Activated CD4-positive, alpha-beta T cell treated with anti-CD3 and anti-CD28 coated beads for 4 hours (primary cell): ENCODE data around the gene TIMP2.

ENCODE experiments used
- DNase-seq, 2 donors: peaks; one replicate each; pipeline ENCODE4 v3.0.0-alpha.2; 2020

TIMP2 gene

DNA sequence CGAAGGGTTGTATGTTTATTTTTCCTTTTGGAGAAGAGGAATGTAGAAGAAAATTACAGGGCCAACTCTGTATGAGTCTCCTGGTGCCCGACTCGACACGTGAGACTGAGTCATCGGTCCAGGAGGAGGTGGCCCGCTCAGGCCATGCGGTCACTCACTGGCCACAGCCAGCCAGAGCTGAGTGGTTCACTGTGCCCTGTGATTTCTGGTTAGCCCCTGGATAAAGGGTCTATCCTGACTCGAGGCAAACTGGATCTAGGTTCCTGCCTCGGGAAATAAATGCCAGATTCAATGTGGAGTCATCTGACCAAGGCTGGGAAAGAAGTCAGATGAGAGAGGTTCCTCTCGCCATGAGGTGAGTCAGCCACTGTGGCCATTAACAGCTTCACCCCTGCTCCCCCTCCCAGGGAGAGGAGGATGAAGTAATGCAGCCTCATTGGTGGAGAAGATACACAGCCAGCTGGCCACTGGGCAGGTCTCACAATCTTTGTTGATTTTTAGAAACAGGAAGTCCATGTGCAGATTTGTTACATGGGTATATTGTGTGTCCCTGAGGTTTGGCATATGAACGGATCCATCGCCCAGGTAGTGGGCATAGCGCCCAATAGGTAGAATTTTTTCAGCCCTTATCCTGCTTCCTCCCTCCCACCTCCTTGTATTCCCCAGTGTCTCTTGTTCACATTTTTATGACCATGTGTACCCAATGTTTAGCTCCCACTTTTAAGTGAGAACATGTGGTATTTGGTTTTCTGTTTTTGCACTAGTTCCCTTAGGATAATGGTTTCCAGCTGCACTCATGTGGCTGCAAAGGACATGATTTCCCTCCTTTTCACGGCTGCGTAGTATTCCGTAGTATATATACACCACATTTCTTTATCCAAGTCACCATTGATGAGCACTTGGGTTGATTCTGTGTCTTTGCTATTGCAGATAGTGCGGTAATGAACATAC, 62.8 kb downstream of the TIMP2 start:
- no peak for DNase-seq

DNA sequence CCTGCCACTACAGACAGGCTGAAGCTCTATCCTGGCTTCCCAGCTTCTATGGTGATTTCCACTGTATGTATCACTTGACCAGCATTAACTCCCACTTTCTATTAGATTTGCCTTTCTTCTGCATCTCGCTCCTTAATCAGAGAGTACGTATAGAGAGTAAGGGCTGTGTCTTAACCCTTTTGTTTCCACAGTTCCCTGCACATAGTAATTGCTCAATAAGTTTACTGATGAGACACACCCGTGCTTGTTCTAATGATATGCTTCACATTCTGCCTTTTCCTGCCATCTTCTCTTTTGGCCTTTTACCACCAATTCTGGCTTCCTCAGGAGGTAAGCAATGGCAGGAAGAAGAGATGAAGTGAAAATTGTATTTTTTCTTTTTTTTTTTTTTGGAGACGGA, 64.0 kb downstream of the TIMP2 start:
- no peak for DNase-seq

DNA sequence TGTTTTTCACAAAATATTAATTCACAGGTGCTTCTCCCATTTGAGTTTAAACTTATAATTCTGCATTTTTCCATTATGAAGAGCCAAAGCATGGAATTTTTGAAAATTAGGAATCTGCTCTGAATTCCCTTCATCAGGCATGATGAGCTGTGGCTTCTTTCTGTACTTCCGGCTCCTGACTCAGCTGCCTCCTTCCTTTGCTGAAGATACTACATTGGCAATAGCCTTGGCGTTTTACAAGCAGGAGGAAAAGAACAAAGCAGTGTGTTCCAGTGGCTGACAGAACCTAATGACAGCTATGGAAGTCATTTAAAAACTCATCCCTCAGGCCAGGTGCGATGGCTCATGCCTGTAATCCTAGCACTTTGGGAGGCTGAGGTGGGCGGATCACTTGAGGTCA, 66.1 kb downstream of the TIMP2 start:
- DNase-seq = no peak

DNA sequence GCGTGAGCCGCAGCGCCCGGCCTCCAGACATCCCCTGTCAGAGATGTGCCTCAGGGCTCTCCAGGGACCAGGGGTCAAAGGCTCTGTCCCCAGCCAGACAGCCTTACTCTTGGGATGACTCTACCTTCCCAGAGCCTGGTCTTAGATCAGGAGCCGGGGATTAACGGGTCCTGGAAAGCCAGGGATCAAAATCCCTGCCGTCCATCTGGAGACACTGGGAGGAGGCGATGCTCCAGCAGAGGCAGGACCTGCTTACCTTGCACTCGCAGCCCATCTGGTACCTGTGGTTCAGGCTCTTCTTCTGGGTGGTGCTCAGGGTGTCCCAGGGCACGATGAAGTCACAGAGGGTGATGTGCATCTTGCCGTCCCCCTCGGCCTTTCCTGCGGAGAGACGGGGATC, 67.9 kb downstream of the TIMP2 start:
- no peak for DNase-seq

DNA sequence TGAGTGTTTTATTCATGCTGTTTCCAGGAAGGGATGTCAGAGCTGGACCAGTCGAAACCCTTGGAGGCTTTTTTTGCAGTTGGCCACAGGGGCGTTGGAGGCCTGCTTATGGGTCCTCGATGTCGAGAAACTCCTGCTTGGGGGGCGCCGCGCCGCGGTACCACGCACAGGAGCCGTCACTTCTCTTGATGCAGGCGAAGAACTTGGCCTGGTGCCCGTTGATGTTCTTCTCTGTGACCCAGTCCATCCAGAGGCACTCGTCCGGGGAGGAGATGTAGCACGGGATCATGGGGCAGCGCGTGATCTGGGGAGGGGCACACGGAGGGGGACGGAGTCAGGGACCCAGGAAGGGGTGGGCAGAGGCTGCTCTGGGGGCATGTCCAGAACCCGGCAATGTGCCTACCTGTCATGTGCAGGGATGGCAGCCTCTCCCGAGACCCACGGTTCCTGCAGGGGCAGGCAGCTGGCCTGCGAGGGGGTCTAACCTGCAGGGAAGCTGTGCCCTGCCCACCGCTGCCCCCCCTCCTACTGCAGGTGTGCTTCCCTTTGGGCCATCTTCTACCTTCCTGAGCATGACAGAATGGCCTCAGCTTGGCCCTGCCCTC, 69.5 kb downstream of the TIMP2 start:
- no peak for DNase-seq

DNA sequence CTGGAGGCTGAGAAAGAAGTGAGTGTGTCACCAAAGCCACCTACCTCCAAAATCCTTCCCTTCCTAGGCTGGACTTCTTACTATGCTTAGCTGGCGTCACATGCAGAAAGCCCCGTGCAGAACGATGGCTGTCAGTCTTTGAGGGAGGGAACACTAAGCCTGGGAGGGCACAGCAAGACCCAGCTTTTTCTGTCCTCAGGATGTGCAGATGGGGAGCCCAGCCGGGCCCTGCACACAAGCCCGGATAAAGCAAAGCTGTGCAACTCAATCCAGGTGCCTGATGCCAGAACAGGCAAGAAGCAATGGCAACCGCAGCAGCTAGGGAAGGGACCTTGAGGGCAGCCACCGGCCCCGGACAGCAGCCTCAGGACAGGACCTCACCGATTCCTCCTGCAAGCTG, 70.7 kb downstream of the TIMP2 start:
- DNase-seq = no peak

DNA sequence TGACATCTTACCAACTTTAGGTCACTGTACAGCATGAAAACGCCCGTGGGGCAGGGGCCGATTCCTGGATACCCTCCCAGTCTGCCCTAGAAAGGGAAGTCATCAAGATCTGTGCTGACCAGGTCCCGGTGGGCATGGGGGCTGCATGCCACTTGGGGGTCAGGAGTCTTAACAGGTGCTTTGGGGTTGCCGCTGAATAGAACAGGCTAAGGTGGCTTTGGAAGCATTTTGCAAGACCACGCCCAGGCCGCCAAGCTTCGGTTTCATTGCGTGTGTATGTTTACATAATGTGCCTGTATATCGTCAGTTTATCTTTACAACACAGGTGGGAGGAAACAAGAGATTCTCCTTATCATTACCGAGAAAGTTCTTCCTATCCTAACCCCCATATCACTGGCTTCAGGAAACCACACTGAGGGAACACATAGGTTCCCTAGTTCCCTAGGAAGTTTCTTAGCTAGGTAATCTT, 71.2 kb downstream of the TIMP2 start:
- no peak for DNase-seq

DNA sequence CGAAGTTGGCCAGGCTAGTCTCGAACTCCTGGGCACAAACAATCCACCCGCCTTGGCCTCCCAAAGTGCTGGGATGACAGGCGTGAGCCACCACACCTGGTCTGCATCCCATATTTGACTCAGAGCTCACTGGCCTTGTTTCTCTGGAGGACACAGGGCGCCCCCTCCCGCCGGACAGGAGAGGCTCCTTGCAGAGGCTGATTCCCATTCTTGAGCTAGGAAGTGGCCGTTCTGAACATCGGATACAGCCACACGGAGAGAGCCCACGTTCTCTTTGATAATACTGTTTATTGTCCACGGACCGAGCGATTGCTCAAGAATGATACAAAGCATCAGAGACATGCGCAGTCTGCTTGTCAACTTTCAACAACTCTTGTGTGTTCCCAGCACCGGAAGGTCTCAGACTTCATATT, 72.5 kb downstream of the TIMP2 start:
- DNase-seq = no peak

DNA sequence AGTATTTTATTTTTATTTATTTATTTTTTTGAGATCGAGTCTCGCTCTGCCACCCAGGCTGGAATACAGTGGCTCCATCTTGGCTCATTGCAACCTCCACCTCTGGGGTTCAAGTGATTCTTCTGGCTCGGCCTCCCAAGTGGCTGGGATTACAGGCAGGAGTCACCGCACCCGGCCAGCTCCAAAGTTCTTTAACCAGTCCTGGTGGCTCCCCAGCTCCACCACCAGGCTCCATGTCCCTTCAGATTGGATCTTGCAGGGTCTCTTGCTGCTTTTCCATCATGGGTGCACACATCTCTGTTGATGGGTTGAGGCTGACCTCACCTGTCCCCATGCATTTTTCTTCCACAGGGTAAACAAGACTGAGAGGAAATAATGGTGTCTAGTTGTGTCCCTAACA, 76.2 kb downstream of the TIMP2 start:
- DNase-seq = no peak

DNA sequence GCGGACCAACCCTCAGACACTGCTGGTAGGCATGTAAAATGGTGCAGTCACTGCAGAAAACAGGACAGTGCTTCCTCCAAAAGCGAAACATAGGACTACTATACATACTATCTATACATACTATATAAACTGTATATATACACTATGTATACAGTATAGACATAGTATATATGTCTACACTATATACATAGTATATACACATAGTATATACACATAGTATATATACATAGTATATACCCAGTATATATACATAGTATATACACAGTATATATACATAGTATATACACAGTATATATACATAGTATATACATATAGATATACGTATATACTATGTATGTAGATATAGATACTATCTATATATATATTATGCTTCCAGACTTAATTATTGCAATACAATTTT, 78.1 kb downstream of the TIMP2 start:
- DNase-seq = no peak

DNA sequence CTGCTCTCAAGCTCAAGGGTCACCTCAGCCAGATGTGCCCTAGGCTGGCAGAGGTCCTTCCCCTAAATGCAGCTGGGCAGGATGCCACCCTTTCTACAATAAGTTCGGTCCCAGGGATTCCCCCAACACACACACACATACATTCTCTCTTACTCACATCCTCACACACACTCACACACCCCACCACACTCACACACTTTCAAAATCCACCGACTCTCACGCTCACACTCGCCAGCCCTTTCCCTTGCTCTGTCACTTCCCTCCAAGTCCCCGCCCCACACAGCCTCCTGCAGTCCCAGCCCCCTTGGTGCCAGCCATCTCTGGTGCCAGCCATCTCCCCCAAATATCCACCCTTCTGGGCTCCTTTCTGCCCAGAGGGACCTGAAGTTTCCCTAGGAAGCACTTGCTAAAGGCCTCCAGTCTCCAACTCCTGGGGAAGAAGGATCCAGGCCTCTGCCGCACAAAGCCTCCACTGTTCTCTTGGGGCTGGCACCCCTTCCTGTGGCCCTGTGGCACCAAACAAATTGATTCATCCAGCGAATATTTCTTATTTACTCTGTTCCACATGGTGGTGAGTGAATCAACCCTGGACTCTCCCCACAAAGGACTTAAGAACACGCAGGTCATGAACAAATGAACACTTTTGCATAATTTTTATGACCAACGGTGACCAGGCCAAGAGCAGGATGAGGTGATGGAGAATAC, 80.7 kb downstream of the TIMP2 start:
- DNase-seq = no peak

DNA sequence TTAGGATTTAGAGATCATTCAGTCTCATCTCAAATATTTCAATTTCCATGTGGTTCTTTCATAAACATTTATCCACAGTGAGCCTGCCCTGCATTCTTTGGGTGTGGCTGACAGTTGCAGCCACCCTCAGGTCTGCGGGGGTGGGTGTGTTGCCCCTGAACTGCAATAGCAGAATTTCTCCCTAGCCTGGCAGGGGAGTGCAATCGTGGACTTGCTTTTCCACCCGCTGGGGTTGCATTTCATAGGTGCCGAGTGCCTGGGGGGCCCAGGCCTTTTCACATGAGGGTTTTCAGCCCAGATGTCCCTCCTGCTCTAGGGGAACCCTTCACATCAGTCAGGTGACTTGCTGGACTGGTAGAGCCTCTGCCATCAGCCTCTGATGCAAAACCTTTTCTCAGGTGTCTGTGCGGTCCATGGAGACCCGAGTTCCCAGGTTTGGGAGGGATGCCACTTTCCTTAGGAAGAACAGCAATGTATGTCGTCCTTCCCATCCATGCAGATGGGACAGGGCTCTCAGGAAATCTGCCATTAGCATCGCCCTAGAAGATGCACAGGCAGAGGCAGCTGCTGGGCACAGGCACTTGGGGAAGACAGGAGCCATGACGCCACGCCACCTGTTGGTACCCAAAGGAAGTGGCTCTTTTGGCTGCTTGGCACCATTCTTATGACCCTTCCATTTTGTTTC, 82.2 kb downstream of the TIMP2 start:
- peak; percentile 54 to 58 for DNase-seq

DNA sequence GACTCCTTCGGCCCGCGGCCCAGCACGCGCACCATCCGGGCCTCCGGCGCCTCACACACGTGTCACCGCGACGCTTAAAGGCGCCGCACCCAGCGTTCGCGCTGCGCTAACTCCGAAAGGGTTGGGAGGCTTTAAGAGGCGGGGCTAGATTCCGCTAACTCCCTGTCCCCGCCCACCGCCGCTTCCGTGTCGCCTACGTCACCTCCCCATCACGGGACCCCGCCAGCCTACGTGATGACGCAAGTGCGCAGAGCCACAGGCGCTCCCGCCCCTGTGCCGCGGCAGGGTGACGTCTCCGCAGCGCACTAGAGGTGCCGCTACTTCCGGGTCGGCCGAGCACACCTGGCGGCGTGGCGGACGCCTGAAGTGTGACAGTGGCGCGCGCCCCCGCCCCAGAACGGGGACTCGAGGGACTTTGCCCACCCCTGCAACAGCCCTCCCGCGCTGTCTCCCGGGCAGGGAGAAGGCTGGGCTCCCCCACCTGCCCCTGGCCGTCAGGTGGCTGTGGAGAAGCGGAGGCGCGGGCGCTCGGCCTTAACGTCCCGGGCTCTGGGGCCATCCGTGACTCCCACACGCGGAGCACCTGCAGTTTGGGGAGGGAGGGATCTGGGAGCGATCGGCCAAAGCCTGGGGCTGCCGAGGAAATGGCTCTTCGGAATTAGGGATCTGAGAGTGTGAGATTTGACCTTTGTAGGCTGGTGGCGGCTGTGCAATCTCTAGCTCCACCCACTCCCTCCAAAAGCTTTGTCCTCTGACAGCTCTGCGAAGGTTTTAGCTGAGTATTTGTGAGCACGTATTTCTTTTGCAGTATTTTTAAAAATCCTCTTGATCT, 84.2 kb downstream of the TIMP2 start, which contains the start of gene USP36:
Gene USP36, minus strand, starts transcription at position 35 of the 832 bp plus-strand sequence. CDS start 4,451 bp downstream, outside the sequence.
- peak; percentile 100 for DNase-seq

DNA sequence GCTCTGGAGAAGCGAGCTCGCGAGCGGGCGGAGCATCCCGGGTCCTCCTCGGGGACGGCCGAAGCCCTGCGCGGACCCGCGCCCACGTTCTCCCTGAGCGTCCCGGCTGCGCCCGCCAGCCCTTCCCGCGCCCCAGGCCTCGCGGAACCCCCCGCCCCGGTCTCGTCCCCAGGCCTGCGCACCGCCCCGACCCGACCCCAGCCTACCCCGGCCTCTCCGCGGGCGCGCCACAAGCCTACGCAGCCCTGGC, 84.7 kb downstream of the TIMP2 start:
- DNase-seq = no peak

DNA sequence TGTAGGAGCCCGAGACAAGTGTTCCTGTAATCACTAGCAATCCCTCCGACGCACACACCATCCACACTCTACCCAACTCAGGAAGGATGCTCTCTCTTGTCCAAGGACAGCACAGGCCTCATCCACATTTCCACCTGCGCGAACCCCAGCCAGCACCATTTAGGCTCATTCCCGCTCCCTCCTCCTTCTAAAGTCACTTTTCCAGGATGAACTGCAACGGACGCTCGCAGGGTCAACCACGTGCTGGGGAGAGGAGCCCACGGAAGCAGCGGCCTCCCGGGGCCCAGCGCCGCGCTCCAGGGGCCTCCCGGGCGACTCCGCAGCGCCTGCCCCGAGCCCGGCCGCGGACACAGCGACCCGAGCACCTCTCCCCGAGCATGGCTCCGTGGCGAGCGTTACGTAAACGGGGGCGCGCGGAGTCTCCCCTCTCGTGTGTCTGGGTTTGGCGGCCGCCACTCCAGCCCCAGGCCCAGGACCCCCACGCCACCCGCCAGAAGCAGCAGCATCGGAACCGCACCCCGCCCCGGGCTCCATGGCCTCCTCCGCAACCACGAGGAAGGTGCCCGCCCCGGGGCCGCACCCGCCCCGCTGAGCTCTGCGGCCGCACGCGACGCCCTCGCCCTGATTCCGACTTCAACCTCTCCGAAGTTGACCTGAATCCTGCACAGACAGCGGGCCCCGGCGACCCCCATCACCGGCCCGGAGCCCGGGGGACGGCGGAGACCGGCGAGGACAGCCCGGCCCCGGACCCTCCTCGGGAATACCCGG, 85.2 kb downstream of the TIMP2 start:
- DNase-seq = peak; percentile 52 to 57

DNA sequence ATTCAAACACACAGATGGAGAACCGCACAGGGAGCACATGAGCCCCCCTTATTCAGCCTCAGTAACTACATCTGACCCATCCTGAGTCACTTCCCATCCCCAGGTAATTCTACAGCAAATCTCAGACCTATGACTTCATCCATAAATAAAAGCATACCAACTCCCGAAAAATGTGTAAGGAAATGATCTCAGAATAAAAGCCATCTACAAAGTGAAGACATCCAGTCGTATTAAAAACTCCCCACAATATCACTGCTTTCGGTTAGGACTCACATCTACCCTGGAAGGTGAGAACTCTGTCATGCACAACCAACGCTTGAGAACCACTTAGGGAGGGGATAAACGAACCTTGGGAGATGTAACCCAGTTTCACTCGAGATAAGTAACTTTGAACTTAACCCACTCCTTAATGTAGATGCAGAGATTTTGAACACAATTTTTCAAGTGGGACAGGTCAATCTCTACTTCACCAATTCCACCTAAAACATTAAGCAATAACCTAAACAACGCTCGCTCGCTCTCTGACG, 85.9 kb downstream of the TIMP2 start:
- no peak for DNase-seq

DNA sequence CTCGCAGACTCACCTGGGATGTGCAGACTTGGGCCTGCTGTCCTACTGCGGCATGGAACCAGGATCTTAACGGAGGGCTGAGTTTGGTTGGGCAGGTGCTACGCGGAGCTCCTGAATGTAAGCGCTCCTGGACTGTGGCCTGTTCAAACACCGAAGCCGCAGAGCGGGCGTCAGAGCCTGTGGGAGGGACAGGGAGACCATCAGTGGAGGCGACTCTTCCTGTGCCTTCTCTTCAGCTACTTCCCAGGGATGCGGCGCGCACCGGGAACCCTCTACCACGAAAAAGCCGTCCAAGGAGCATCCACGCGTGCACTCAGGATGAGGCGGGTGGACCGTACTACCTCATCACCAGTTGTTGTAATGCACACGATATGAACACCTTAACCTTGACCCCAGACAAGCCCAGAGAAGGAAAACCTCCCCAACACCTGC, 86.6 kb downstream of the TIMP2 start:
- DNase-seq = no peak

DNA sequence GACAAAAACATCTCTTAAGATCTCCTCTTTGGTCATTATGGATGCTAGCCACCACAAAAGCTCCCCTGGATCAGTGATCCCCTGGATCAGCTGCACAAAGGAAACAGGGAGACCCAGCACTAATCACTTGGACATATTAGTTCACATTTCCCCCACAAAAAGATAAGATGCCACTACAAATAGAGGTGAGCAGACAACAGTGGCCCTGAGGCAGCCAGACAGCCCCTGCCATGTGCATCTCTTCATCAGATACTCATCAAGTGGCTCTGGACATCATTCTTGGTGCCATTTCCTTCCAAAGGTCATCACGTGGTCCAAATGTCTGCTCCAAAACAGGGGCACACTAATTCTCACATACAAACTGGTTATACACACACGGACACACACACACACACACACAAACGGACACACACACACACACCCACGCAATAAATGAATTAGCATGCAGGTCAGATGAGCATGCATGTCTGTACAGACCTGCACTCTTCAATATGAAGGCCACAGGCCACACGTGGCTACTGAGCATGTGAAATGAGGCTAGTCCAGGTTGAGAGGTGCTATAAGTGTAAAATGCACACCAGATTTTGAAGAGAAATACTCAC, 88.7 kb downstream of the TIMP2 start:
- DNase-seq = no peak

DNA sequence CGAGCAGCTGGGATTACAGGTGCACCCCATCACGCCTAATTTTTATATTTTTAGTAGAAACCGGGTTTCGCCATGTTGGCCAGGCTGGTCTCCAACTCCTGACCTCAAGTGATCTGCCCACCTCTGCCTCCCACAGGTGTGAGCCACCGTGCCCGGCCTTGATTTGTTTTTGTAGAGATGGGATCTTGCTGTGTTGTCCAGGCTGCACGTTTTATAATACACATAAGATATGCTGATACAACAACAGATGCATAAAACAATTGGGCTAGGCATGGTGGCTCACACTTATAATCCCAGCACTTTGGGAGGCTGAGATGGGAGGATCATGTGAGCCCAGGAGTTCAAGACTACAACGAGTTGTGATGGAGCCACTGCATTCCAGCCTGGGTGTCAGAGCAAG, 90.6 kb downstream of the TIMP2 start:
- no peak for DNase-seq

DNA sequence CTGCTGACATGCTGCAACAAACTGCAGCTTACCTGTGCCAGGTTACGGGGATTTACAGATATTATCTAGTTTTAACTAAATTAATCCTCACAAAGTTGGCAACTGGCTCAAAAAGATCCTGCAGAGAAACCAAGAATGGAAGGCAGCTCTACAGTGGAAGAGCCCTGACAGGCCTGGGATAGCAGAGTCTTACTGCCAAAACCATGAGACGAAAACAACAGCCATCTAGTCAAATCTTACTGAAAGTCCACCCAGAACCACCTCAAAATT, 92.7 kb downstream of the TIMP2 start:
- no peak for DNase-seq
